ENCODE data around the gene RBBP8. TPM values are rescaled to one million over a fixed set of nuclear protein-coding genes. Genes with fewer than 3 reads are reported as not detected.
"Not testable (repeated sequence)": the region's sequence is repeated elsewhere in the genome, so short reads cannot be mapped to it uniquely, and the experiment has no call there.

RBBP8 gene
- total RNA-seq (17.3 and 25.7 TPM in 2 replicates), polyA plus RNA-seq (13.1 and 15.4 TPM in 2 replicates)

- WGBS (ENCODE audit: low lambda C conversion rate, missing lambda C conversion rate): under 1% methylated on average over 80 of the region's 82 CpGs
- Histone ChIP-seq H3K4me2 (peak within 1 kb of the TSS; percentile 84), H3K79me2 (peaks cover 21% of the 10 kb centered on the region), H3K9me2 (replicated peaks; ENCODE audit: insufficient read depth) (no peaks in the 10 kb centered on the region), H3K9me3 (ENCODE audit: low read depth) (no peaks in the 10 kb centered on the region), H3K4me1 (ENCODE audit: insufficient read depth) (no peaks in the 10 kb centered on the region), H3K4me3 (peak within 1 kb of the TSS; percentile 100), H2AFZ (peak within 1 kb of the TSS; percentile 99), H3K36me3 (replicated peaks; ENCODE audit: insufficient read depth, low read depth) (no peaks in the 10 kb centered on the region), H3K27ac (peak within 1 kb of the TSS; percentile 98), H4K20me1 (ENCODE audit: insufficient read depth, poor library complexity, severe bottlenecking) (no peaks in the 10 kb centered on the region), H3K27me3 (no peaks in the 10 kb centered on the region)
- TF ChIP-seq EZH2 (IDR thresholded peaks at IDR 0.05; ENCODE audit: borderline replicate concordance) (no peak), EZH2phosphoT487 (IDR thresholded peaks at IDR 0.05; ENCODE audit: low read depth, severe bottlenecking, unreplicated experiment) (no peak)
- TF ChIP-seq, protein P1, sequence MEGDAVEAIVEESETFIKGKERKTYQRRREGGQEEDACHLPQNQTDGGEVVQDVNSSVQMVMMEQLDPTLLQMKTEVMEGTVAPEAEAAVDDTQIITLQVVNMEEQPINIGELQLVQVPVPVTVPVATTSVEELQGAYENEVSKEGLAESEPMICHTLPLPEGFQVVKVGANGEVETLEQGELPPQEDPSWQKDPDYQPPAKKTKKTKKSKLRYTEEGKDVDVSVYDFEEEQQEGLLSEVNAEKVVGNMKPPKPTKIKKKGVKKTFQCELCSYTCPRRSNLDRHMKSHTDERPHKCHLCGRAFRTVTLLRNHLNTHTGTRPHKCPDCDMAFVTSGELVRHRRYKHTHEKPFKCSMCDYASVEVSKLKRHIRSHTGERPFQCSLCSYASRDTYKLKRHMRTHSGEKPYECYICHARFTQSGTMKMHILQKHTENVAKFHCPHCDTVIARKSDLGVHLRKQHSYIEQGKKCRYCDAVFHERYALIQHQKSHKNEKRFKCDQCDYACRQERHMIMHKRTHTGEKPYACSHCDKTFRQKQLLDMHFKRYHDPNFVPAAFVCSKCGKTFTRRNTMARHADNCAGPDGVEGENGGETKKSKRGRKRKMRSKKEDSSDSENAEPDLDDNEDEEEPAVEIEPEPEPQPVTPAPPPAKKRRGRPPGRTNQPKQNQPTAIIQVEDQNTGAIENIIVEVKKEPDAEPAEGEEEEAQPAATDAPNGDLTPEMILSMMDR (IDR thresholded peaks at IDR 0.05; ENCODE audit: poor library complexity): no peak
- peak; percentile 93 for DNase-seq (ENCODE audit: low spot score)
Measured at GRCh38 chr18:22933206-22933965, at the start of gene RBBP8. Gene RBBP8 (plus strand): TSS chr18:22933328. CDS start chr18:22936852, 3,524 bp downstream.

DNA sequence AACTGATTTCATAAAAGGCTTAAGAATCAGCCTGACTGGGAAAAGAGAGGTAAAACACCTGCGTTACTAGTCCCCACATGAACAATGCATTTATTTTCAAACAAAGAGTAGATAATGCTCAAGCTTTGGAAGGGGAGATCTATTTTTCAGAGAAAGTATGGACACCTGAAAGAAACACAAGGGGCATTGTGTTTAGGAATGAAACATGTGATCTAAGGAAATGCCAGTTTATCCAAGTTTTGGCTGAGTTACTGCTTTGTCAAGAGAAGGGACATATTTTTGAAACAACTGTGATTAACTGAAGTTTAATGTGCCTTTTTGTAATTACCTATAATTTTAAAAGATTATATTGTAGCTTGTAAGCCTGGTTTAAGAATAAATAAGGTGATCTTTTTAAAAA, 49.3 kb upstream of the RBBP8 start:
- Histone ChIP-seq H3K9me2 (replicated peaks; ENCODE audit: insufficient read depth) (no peaks in the 10 kb centered on the region), H3K4me2 (no peak overlapping the region), H3K27me3 (no peaks in the 10 kb centered on the region), H3K4me1 (ENCODE audit: insufficient read depth) (peaks cover 8% of the 10 kb centered on the region), H3K79me2 (no peaks in the 10 kb centered on the region), H3K4me3 (no peak overlapping the region), H3K36me3 (replicated peaks; ENCODE audit: insufficient read depth, low read depth) (no peaks in the 10 kb centered on the region), H3K9me3 (ENCODE audit: low read depth) (no peaks in the 10 kb centered on the region), H4K20me1 (ENCODE audit: insufficient read depth, poor library complexity, severe bottlenecking) (no peaks in the 10 kb centered on the region), H3K27ac (no peak overlapping the region), H2AFZ (no peak overlapping the region)
- 82% methylated on average over 1 of the region's 1 CpG for WGBS (ENCODE audit: low lambda C conversion rate, missing lambda C conversion rate)
- DNase-seq (ENCODE audit: low spot score): no peak
- TF ChIP-seq EZH2phosphoT487 (IDR thresholded peaks at IDR 0.05; ENCODE audit: low read depth, severe bottlenecking, unreplicated experiment) (no peak), EZH2 (IDR thresholded peaks at IDR 0.05; ENCODE audit: borderline replicate concordance) (no peak)
- TF ChIP-seq, protein P1 (IDR thresholded peaks at IDR 0.05; ENCODE audit: poor library complexity): no peak

GRCh38 chr18:22885694-22886093, 47.4 kb upstream of the RBBP8 start:
- H3K9me2 ChIP-seq (replicated peaks; ENCODE audit: insufficient read depth); H3K27me3 ChIP-seq; H3K4me3 ChIP-seq; H3K9me3 ChIP-seq (ENCODE audit: low read depth); H3K4me2 ChIP-seq; H4K20me1 ChIP-seq (ENCODE audit: insufficient read depth, poor library complexity, severe bottlenecking); DNase-seq (ENCODE audit: low spot score); H3K79me2 ChIP-seq; H3K27ac ChIP-seq; H2AFZ ChIP-seq; H3K4me1 ChIP-seq (ENCODE audit: insufficient read depth); H3K36me3 ChIP-seq (replicated peaks; ENCODE audit: insufficient read depth, low read depth): not testable (repeated sequence)
- WGBS (ENCODE audit: low lambda C conversion rate, missing lambda C conversion rate): 95% methylated on average over 11 of the region's 11 CpGs

- no peak overlapping the region for H3K27ac ChIP-seq
- H3K4me1 ChIP-seq (ENCODE audit: insufficient read depth): no peaks in the 10 kb centered on the region
- H2AFZ ChIP-seq: no peak overlapping the region
- H3K4me2 ChIP-seq: no peak overlapping the region
- TF ChIP-seq, protein P1 (IDR thresholded peaks at IDR 0.05; ENCODE audit: poor library complexity): no peak
- TF ChIP-seq EZH2 (IDR thresholded peaks at IDR 0.05; ENCODE audit: borderline replicate concordance): no peak
- TF ChIP-seq EZH2phosphoT487 (IDR thresholded peaks at IDR 0.05; ENCODE audit: low read depth, severe bottlenecking, unreplicated experiment): no peak
- H3K36me3 ChIP-seq (replicated peaks; ENCODE audit: insufficient read depth, low read depth): no peaks in the 10 kb centered on the region
- no peaks in the 10 kb centered on the region for H3K79me2 ChIP-seq
- no peaks in the 10 kb centered on the region for H4K20me1 ChIP-seq (ENCODE audit: insufficient read depth, poor library complexity, severe bottlenecking)
- no peaks in the 10 kb centered on the region for H3K9me2 ChIP-seq (replicated peaks; ENCODE audit: insufficient read depth)
- H3K9me3 ChIP-seq (ENCODE audit: low read depth): no peaks in the 10 kb centered on the region
- H3K27me3 ChIP-seq: no peaks in the 10 kb centered on the region
- DNase-seq (ENCODE audit: low spot score): no peak
- H3K4me3 ChIP-seq: no peak overlapping the region
Measured at GRCh38 chr18:22899421-22899820, 33.7 kb upstream of the RBBP8 start.

Measured in hepatocyte (in vitro differentiated cells).